ENCODE measurements around the gene FER.

The FER gene

GRCh38 chr5:109192027-109192426 lies 444.3 kb downstream of the FER start:
- DNase-seq (no peak), ATAC-seq (replicated peaks) (no peak)
- Mint-ChIP-seq H3K4me1 (no peaks in the 10 kb centered on the region), H3K27me3 (no peaks in the 10 kb centered on the region), H3K27ac (no peak overlapping the region), H3K4me3 (no peak overlapping the region), H3K36me3 (peaks cover 2 to 7% of the 10 kb centered on the region in 2 donors), H3K9me3 (no peaks in the 10 kb centered on the region)

- no peak overlapping the region for H3K4me3 Mint-ChIP-seq
- no peaks in the 10 kb centered on the region for H3K27me3 Mint-ChIP-seq
- ATAC-seq (replicated peaks) (no peak), DNase-seq (no peak)
- peaks cover 3 to 4% of the 10 kb centered on the region in 2 donors for H3K36me3 Mint-ChIP-seq
- no peaks in the 10 kb centered on the region for H3K9me3 Mint-ChIP-seq
- no peak overlapping the region for H3K27ac Mint-ChIP-seq
- H3K4me1 Mint-ChIP-seq = no peaks in the 10 kb centered on the region
These were observed 445.0 kb downstream of the FER start for GRCh38 chr5:109192555-109193281.

DNA sequence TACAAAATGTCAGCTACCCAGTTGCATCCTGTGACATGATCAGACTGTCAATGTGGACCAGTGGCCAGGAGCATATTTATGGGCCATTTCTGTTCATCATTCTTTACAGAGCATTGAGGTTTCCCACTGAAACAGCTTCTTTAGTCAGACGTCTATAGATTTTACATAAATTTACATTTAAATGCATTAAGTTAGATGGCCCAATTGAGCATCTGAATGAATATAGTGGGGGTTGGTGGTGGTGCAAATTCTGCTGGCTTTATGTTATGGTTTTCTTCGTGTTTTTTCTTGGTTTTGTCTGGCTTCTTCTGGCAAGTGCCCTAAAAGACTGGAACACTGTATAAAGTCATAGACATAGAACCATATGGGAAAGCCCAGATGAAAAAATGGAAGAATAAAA lies 448.0 kb downstream of the FER start:
- Mint-ChIP-seq H3K9me3 (no peaks in the 10 kb centered on the region), H3K36me3 (peaks cover 0 to 3% of the 10 kb centered on the region in 2 donors), H3K27me3 (peaks cover 0 to 4% of the 10 kb centered on the region in 2 donors), H3K27ac (no peak overlapping the region), H3K4me1 (no peaks in the 10 kb centered on the region), H3K4me3 (no peak overlapping the region)
- ATAC-seq (replicated peaks) = no peak
- DNase-seq = no peak

GRCh38 chr5:109196087-109196822 lies 448.6 kb downstream of the FER start:
- H3K27me3 Mint-ChIP-seq = peaks cover 0 to 4% of the 10 kb centered on the region in 2 donors
- no peak overlapping the region for H3K4me3 Mint-ChIP-seq
- H3K27ac Mint-ChIP-seq = no peak overlapping the region
- DNase-seq (no peak), ATAC-seq (replicated peaks) (no peak)
- H3K36me3 Mint-ChIP-seq = peaks cover 0 to 3% of the 10 kb centered on the region in 2 donors
- H3K4me1 Mint-ChIP-seq = no peaks in the 10 kb centered on the region
- no peaks in the 10 kb centered on the region for H3K9me3 Mint-ChIP-seq

GRCh38 chr5:109196823-109197160 lies 449.1 kb downstream of the FER start:
- Mint-ChIP-seq H3K36me3 (peaks cover 0 to 3% of the 10 kb centered on the region in 2 donors), H3K9me3 (no peaks in the 10 kb centered on the region), H3K4me3 (no peak overlapping the region), H3K27me3 (peaks cover 0 to 4% of the 10 kb centered on the region in 2 donors), H3K27ac (no peak overlapping the region), H3K4me1 (no peaks in the 10 kb centered on the region)
- DNase-seq (no peak), ATAC-seq (replicated peaks) (no peak)

DNA sequence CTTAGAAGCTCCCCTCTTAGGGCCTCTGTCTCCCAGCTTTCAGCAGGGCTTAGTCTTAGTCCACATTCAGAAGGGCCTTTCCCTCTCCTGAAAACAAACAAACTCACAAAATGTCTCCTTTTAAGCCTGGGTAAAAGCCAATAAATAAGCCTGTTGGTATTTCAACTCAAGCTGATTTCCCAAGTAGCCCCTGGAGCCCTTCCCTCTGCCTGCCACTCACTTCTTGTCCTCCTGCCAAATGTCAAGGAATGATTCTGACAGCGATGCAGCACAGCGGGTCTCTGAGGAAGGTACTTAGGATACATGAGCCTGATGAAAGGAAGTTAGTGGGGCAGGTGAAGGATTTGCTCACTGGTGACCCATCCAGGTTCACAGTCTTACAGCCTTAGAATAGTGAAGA lies 451.6 kb downstream of the FER start:
- no peak for ATAC-seq (replicated peaks)
- peaks cover 0 to 4% of the 10 kb centered on the region in 2 donors for H3K36me3 Mint-ChIP-seq
- peaks cover 0 to 3% of the 10 kb centered on the region in 2 donors for H3K9me3 Mint-ChIP-seq
- H3K27ac Mint-ChIP-seq = no peak overlapping the region
- H3K27me3 Mint-ChIP-seq = peaks cover 0 to 4% of the 10 kb centered on the region in 2 donors
- DNase-seq = no peak
- H3K4me1 Mint-ChIP-seq = no peaks in the 10 kb centered on the region
- no peak overlapping the region for H3K4me3 Mint-ChIP-seq

DNA sequence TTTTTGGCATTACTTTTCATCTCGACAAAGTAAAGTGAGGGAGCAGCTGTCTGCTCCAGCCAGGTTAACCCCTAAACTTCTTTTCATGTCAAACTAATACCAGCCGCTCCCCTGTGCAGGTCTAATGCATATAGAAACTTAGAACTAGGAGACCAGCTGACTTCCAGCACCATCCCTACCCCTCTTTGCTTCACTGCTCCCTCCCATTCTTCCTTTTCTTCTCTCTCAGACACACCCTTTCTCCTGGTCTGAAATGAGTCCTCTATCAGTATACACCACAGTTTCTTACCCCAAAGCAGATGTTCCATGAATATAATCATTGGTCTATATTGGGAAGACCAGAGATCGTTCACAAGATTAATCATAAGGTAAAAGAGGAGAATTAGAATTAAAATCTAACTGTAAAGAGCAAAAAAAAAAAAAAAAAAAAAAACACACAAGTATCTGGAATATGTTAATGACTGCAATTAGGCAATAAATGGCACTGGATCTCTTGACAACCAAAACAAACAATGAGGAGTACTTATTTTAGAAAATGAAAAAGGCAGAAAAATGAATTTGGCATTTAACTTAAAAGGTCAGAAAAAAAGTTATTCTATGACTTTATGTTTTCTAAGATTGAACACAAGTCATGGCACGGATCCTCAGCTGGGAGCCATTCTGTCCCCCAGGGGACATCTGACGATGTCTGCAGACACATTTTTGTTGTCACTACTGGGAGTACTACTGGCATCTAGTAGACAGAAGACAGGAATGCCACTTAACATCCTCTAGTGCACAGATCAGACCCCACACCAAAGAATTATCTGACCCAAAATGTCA lies 452.3 kb downstream of the FER start:
- ATAC-seq (replicated peaks) (no peak), DNase-seq (no peak)
- no peaks in the 10 kb centered on the region for H3K4me1 Mint-ChIP-seq
- peaks cover 0 to 4% of the 10 kb centered on the region in 2 donors for H3K27me3 Mint-ChIP-seq
- H3K9me3 Mint-ChIP-seq = peaks cover 4 to 9% of the 10 kb centered on the region in 2 donors
- H3K36me3 Mint-ChIP-seq = peaks cover 0 to 4% of the 10 kb centered on the region in 2 donors
- H3K4me3 Mint-ChIP-seq = no peak overlapping the region
- no peak overlapping the region for H3K27ac Mint-ChIP-seq

DNA sequence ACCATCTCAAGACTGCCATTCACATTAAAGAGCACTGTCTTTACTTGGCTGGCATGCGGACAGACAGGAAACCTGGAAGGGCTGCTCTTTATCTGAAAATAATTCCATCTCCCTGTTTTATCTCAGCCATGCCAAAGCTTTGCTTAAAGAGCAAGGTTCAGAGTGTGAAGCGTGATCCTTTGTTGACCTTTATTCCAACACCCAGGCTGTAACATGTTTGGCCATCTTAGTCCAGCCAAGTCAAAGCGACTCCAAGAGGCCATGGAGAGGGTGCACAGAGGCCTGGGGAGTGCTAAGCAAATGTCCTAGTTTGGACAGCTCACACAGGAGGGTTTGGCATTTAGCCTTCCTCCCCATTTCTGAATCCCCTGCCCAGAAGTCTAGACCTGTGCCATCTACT lies 467.3 kb downstream of the FER start:
- peaks cover 12 to 14% of the 10 kb centered on the region in 2 donors for H3K9me3 Mint-ChIP-seq

DNA sequence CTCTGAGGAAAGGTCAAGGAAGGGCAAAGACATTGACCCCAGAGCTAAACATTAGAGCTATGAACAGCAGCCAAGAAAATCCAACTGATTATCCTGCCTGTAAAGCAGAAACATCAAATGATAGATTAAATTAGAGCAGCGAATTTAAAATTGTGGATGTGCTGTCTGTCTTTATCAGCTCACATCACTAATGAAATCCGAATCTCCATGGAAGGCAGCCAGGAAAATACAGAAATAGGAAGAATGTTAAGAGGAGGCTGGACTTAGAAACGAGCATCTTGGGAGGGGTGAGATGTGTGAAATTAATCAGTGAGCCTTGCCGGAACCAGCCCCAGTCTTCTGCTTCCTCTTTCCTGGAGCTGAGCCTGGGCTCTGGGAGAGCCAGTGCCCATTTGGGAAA lies 471.1 kb downstream of the FER start:
- H3K4me1 Mint-ChIP-seq = no peaks in the 10 kb centered on the region
- ATAC-seq (replicated peaks) (no peak), DNase-seq (no peak)
- H3K36me3 Mint-ChIP-seq = no peaks in the 10 kb centered on the region
- H3K4me3 Mint-ChIP-seq = no peak overlapping the region
- H3K9me3 Mint-ChIP-seq = peaks cover 0 to 5% of the 10 kb centered on the region in 2 donors
- H3K27me3 Mint-ChIP-seq = peaks cover 9 to 12% of the 10 kb centered on the region in 2 donors
- H3K27ac Mint-ChIP-seq = no peak overlapping the region

More for the DNA sequence above, 467.3 kb downstream of the FER start:
- Mint-ChIP-seq H3K4me1 (no peaks in the 10 kb centered on the region), H3K27me3 (peaks cover 12% of the 10 kb centered on the region in 2 donors), H3K27ac (no peak overlapping the region), H3K36me3 (no peaks in the 10 kb centered on the region), H3K4me3 (no peak overlapping the region)
- no peak for DNase-seq
- ATAC-seq (replicated peaks) = no peak

DNA sequence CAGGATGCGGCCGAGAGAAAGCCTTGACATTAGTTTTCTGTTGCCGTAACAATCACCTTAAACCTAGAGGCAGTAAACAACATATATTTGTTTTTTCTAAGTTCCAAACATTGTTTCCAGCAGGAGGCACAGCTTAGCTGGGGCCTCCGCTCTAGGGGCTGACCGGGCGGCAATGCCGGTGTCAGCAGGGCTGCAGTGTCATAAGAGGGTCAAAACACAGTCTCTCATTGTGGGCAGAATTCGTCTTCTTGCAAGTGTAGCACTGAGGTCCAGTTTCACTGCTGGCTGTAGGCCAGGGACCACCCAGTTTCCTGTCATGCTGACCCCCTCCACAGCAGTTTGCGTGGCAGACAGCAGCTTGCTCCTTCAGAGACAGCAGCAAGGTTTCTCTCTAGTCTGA lies 475.8 kb downstream of the FER start:
- no peak for ATAC-seq (replicated peaks)
- peaks cover 7 to 9% of the 10 kb centered on the region in 2 donors for H3K27me3 Mint-ChIP-seq

DNA sequence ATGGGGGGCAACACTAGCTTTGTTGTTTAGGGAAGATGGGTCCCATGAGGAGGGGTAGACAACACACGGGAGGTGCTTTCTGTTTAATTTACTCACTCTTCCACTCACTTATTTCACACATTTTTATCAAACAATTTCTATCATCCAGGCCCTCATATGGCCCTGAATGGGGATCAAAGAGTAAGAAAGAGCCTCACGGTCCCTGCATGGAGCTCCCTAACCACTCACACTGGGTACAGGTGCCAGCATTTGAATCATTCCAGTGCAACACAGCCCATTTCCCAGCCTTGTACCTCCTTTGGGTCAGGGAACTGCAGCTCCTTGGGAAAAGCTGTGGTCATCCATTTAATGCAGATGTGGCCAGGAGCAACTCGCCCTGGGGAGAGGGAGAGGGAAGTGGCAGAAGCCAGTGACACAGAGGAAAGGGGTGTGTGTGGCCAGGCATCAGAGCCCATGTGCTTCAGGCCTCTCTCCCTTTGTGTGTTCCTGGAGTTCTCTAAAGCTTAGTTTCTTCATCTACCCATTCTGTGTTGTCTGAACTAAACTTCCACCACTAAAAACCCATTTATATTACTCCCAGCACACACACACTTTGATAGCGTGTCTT lies 476.7 kb downstream of the FER start:
- ATAC-seq (replicated peaks) = no peak
- no peaks in the 10 kb centered on the region for H3K4me1 Mint-ChIP-seq
- no peaks in the 10 kb centered on the region for H3K36me3 Mint-ChIP-seq
- no peak overlapping the region for H3K27ac Mint-ChIP-seq
- peaks cover 0 to under 1% of the 10 kb centered on the region in 2 donors for H3K27me3 Mint-ChIP-seq
- DNase-seq = no peak
- H3K9me3 Mint-ChIP-seq = no peaks in the 10 kb centered on the region
- no peak overlapping the region for H3K4me3 Mint-ChIP-seq

More for the DNA sequence above, 475.8 kb downstream of the FER start:
- H3K4me3 Mint-ChIP-seq = no peak overlapping the region
- H3K9me3 Mint-ChIP-seq = no peaks in the 10 kb centered on the region
- H3K36me3 Mint-ChIP-seq = no peaks in the 10 kb centered on the region
- H3K27ac Mint-ChIP-seq = no peak overlapping the region
- H3K4me1 Mint-ChIP-seq = no peaks in the 10 kb centered on the region
- DNase-seq = no peak

GRCh38 chr5:109225716-109226625 lies 478.3 kb downstream of the FER start:
- H3K4me1 Mint-ChIP-seq = no peaks in the 10 kb centered on the region
- DNase-seq (no peak), ATAC-seq (replicated peaks) (no peak)
- no peaks in the 10 kb centered on the region for H3K9me3 Mint-ChIP-seq
- H3K36me3 Mint-ChIP-seq = no peaks in the 10 kb centered on the region
- H3K4me3 Mint-ChIP-seq = no peak overlapping the region
- peaks cover 2 to 3% of the 10 kb centered on the region in 2 donors for H3K27me3 Mint-ChIP-seq
- H3K27ac Mint-ChIP-seq = no peak overlapping the region

DNA sequence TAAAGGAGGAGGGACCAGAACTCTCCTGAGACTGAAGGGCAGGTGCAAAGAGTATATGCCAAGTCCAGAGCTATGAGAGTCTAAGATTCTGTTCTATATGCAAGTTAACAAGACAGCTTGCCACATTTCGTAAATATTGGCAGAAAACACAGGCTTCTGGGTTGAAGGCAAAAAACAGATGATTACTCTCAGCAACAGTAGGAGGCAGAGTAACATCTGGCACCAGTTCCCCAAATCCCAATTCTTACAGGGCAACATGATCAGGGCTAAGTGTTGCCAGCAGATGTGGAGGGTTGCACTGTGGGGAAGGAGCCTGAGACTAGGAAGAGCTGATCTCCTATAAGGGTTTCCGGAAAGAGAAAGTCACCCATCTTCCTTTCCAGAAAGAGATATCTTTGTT lies 482.7 kb downstream of the FER start:
- Mint-ChIP-seq H3K27me3 (peaks cover 7% of the 10 kb centered on the region in 2 donors), H3K4me3 (no peak overlapping the region), H3K36me3 (peaks cover 0 to 4% of the 10 kb centered on the region in 2 donors), H3K27ac (no peak overlapping the region), H3K4me1 (no peaks in the 10 kb centered on the region), H3K9me3 (peaks cover 3 to 6% of the 10 kb centered on the region in 2 donors)
- DNase-seq (no peak), ATAC-seq (replicated peaks) (no peak)
